GM13977 (cell line): ENCODE data around the gene OTOR.

Experiments used
- DNase-seq: peaks from one replicate; pipeline ENCODE4 v3.0.0; 2012; ENCODE audit warnings: low spot score
- in situ Hi-C: fragments of 300-500 bp; cut with MboI; formaldehyde crosslinking; loops from one replicate; pipeline ENCODE4 v1.12.0; 2022; ENCODE audit warnings: low sequenced_read_pairs, low pct_unique_long_range_greater_than_20kb, mixed read lengths, inconsistent platforms; ENCODE audit not compliant: unreplicated experiment
- TF ChIP-seq, protein P1 (sequence below): IDR thresholded peaks from 2 replicates; pipeline ENCODE4 v1.5.1; 2012; ENCODE audit warnings: mild to moderate bottlenecking, control low read depth; ENCODE audit not compliant: insufficient read depth; ENCODE audit errors: extremely low read depth, missing control alignments

OTOR gene, protein sequence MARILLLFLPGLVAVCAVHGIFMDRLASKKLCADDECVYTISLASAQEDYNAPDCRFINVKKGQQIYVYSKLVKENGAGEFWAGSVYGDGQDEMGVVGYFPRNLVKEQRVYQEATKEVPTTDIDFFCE

DNA sequence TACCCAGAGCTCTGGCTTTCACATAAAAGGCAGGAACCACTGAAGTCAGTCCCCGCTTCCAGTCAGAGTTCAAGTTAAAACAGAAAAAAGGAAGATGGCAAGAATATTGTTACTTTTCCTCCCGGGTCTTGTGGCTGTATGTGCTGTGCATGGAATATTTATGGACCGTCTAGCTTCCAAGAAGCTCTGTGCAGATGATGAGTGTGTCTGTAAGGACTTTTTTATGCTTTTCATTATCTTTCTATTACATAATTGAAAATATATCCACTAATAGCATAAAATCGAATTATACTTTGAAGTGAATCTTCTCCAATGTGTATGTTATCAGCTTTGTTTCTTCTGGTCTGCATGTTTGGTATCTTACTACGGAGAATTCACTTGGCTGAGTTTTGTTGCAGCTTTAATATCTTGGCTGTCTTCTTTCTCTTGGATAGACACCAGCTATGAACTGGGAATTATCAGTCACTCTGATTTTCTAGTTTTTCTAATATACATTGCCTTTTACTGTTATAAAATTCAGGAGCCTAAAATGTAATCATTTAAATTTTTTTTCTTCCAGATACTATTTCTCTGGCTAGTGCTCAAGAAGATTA, at the start of gene OTOR:
Gene OTOR (plus strand): TSS at position 51 of the 593 bp plus-strand sequence. CDS start 44 bp downstream, at position 95.
- in situ Hi-C loops, result no loop called here

DNA sequence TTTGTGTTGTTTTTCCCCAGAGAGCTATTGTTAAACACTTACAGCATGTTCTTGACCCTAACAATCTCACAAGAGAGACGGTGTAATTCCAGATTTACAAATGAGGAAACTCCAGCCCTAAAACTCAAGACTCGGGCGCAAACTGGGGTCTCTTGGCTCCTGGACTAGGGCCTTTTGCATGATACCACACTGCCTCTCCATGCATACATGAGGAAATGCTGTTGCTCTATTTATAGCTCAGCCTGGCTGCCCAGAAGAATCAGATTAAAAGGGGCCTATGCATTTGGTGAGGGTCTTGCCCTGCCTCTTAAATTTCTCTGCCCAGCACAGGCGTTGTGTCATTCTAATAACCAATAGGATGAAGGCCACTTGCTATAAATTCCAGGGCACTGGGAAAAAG, 48.9 kb upstream of the OTOR start:
- DNase-seq, result no peak
- TF ChIP-seq, protein P1, sequence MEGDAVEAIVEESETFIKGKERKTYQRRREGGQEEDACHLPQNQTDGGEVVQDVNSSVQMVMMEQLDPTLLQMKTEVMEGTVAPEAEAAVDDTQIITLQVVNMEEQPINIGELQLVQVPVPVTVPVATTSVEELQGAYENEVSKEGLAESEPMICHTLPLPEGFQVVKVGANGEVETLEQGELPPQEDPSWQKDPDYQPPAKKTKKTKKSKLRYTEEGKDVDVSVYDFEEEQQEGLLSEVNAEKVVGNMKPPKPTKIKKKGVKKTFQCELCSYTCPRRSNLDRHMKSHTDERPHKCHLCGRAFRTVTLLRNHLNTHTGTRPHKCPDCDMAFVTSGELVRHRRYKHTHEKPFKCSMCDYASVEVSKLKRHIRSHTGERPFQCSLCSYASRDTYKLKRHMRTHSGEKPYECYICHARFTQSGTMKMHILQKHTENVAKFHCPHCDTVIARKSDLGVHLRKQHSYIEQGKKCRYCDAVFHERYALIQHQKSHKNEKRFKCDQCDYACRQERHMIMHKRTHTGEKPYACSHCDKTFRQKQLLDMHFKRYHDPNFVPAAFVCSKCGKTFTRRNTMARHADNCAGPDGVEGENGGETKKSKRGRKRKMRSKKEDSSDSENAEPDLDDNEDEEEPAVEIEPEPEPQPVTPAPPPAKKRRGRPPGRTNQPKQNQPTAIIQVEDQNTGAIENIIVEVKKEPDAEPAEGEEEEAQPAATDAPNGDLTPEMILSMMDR, result no peak

More for the DNA sequence above, at the start of gene OTOR:
- DNase-seq, result no peak
- TF ChIP-seq, protein P1, result no peak

DNA sequence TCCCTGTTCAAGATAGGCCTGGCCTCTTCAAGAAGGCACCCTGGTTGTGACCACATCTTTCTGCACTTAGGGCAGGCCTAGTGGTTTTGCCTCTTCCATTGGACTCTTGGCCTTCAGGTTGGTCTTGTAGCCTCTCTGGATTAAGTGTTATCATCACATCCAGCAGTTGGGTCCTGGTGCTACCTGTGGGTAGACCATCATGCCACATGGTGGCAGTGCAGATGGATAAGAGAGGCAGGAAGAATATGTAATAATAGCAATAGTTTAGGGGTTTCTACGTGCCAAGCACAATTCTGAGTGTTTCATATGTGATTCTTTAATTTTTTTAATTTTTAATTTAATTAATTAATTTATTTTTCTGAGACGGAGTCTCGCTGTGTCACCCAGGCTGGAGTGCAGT, 46.9 kb upstream of the OTOR start:
- DNase-seq, result no peak
- TF ChIP-seq, protein P1, result peak; percentile 58
- in situ Hi-C loops, result no loop called here

More for the DNA sequence above, 48.9 kb upstream of the OTOR start:
- in situ Hi-C loops, result no loop called here

DNA sequence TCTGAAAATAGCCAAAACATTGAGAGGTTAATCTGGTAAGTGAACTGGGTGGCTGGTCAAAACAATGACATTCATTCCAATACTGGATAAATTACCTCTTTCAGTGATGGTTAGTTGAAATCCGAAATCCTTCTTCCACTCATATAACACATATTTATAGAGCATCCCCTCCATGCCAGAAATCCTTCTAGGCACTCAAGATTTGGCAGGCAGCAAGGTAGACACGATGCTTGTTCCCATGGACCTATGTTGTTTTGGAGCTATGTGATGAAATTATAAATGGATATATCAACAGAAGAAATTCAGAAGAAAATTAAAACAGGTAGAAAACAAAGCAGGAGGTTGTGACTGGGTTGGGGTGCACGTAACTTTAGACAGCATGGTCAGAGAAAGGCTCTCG, 44.6 kb upstream of the OTOR start:
- in situ Hi-C loops, result no loop called here
- DNase-seq, result no peak
- TF ChIP-seq, protein P1, result no peak

DNA sequence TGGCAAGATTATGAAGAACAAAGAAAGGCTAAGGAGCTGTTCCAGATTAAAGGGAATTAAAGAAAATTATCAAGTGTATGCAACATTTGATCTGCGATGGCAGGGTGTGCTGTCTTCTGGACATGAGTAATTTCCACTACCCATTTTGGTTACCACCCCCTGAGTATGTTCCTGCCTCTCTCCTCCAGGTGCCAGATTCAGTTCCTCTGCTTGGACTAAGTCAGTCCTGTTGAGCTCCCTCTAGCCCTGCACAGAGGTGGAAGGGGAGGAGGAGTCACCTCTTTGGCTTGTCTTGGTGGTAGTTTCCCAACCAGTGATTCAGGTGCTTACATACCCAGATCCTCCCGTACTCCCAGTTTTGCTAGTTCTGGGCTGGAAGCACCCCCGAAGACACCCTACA, 40.5 kb upstream of the OTOR start:
- TF ChIP-seq, protein P1, result no peak
- in situ Hi-C loops, result no loop called here
- no peak for DNase-seq

DNA sequence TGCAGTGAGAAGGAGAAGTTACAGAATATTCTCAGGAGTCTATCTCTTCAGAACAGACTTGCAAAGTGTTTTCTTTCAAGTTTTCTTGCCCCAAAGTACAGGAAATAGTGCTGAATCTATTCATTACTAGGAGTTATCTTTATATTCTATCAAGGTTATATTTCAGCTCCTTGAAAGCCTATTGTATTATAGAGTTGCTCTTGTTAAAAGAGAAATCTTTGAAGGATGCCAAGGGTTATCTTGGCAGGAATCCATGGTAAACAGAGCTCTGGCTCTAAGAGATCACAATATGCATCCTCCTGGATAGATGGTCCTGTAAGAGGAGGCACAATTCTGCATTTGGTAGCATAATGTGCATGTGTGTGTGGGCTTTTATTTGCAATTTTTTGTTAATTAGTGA, 39.6 kb upstream of the OTOR start:
- no peak for DNase-seq
- in situ Hi-C loops, result no loop called here
- TF ChIP-seq, protein P1, result no peak
